Thoracic aorta (tissue), 2 donors: ENCODE measurements around the gene HRAS. TPM values are rescaled to one million over a fixed set of nuclear protein-coding genes. Genes with fewer than 3 reads are reported as not detected.

Source experiments
- ATAC-seq: fragments of 150-250 bp; one replicate; pipeline ENCODE4 v1.8.0; 2017; ENCODE audit warnings: low read depth; ENCODE audit not compliant: insufficient number of reproducible peaks, low FRiP score
- DNase-seq: peaks from one replicate; pipeline ENCODE4 v3.0.0-alpha.2; 2020; ENCODE audit warnings: low spot score
- H3K27ac ChIP-seq, 2 donors: fragments of 200-600 bp; sonication (generic); 1 replicate in 1 of 2; 2 replicates in 1 of 2; pipeline ENCODE4 v1.5.1; 2016; ENCODE audit warnings: mild to moderate bottlenecking in 2 of 2, moderate library complexity in 2 of 2
- H3K27me3 ChIP-seq: fragments of 200-600 bp; sonication (generic); replicated peaks from 2 replicates; pipeline ENCODE4 v1.6.0; 2016; ENCODE audit warnings: mild to moderate bottlenecking; ENCODE audit not compliant: insufficient read depth
- H3K36me3 ChIP-seq: fragments of 200-600 bp; sonication (generic); one replicate; pipeline ENCODE4 v1.5.1; 2016
- H3K4me1 ChIP-seq, 2 donors: fragments of 200-600 bp; sonication (generic); 1 replicate in 1 of 2; 2 replicates in 1 of 2; pipeline versions ENCODE4 v1.5.1 to v1.6.0; 2016; ENCODE audit warnings: low read depth in 2 of 2, mild to moderate bottlenecking in 1 of 2; ENCODE audit not compliant: control insufficient read depth in 1 of 2
- H3K4me3 ChIP-seq: fragments of 200-600 bp; sonication (generic); 2 replicates; pipeline ENCODE4 v1.5.1; 2016; ENCODE audit warnings: mild to moderate bottlenecking
- H3K9me3 ChIP-seq: fragments of 200-600 bp; sonication (generic); 2 replicates; pipeline ENCODE4 v1.5.1; 2016
- total RNA-seq, 2 donors: library from RNA; depleted of rRNA; stranded (reverse); fragments of >200 nt; gene quantifications; one replicate each; pipeline versions ENCODE4 v1.1.0 to v1.2.3, GENCODE V29; 2016
- TF ChIP-seq, protein P1 (sequence below): fragments of 200-600 bp; sonication (generic); IDR thresholded peaks from one replicate; pipeline ENCODE4 v1.5.1; 2019; ENCODE audit warnings: antibody characterized with exemption

The HRAS gene
- total RNA-seq, 2 donors from 2014 or later = 17.7 to 32.4 TPM

DNA sequence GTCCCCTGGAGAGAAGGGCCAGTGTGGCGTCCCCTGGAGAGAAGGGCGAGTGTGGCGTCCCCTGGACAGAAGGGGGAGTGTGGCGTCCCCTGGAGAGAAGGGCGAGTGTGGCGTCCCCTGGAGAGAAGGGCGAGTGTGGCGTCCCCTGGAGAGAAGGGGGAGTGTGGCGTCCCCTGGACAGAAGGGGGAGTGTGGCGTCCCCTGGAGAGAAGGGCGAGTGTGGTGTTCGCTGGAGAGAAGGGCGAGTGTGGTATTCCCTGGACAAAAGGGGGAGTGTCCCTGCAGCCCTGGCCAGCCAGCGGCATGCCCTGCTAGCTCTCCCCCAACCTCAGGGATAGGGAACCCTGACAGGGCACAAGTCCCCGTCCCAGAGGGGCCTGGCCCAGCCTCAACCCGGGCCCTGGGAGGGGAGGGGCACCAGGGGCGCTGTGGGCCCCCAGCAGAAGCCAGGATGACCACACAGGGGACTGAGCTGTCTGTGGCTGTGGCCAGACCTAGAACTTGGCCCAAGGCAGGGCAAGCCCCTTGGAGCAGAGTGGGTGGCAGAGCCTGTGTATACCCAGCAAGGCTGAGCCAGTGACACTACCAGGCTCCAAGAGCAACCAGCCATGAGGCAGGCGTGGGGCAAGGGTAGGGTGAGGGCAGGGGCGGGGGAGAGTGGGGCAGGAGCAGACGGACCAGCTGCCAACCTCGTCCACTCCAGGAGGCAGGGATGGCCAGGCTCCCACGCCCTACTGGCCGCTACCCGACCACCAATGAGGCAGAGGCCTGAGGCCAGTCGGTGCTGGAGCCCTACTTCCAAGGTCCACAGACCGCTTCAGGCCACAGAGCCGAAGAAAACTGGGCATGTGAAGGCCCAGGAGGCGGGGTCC, 4.2 kb downstream of the HRAS start:
- Histone ChIP-seq H3K36me3 (peaks cover 12% of the 10 kb centered on the region), H3K27me3 (no peaks in the 10 kb centered on the region), H3K9me3 (no peaks in the 10 kb centered on the region), H3K27ac (no peak overlapping the region), H3K4me1 (peaks cover 11 to 17% of the 10 kb centered on the region in 2 donors), H3K4me3 (no peak overlapping the region)
- TF ChIP-seq, protein P1, sequence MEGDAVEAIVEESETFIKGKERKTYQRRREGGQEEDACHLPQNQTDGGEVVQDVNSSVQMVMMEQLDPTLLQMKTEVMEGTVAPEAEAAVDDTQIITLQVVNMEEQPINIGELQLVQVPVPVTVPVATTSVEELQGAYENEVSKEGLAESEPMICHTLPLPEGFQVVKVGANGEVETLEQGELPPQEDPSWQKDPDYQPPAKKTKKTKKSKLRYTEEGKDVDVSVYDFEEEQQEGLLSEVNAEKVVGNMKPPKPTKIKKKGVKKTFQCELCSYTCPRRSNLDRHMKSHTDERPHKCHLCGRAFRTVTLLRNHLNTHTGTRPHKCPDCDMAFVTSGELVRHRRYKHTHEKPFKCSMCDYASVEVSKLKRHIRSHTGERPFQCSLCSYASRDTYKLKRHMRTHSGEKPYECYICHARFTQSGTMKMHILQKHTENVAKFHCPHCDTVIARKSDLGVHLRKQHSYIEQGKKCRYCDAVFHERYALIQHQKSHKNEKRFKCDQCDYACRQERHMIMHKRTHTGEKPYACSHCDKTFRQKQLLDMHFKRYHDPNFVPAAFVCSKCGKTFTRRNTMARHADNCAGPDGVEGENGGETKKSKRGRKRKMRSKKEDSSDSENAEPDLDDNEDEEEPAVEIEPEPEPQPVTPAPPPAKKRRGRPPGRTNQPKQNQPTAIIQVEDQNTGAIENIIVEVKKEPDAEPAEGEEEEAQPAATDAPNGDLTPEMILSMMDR = no peak
- DNase-seq (no peak), ATAC-seq (no peak)

DNA sequence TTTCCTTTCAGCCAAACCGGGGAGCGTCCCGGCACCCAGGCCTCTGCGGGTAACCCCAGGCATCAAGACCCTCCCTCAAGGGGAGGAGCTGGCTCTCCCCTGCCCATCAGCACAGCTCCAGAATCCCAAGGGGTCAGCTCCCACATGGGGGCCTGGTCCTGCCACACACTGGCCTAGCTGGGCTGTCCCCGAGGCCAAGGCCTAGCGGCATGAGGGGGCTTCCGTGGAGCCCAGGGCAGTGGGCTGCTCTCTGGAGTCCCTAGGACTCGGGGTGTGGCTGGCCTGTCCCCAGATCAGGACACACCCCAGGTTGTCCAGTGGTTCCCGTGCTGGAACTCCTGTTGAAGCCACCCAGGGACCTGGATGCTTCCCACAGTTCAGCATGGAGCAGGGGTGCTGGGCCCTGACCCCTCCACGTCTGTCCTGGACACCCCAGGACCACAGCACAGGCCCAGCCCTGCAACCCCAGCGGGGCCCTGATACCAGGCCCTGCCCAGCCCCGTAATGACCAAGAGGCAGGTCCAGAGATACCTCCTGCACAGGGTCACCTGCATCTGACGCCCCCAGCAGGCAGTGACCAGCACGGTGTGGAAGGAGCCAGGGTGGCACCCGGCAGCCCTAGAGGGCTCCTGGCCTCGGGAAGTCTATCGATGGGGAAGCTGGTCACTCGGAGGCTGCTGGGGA, 5.5 kb downstream of the HRAS start:
- H3K27ac ChIP-seq = no peak overlapping the region
- H3K4me1 ChIP-seq = peaks cover 8 to 11% of the 10 kb centered on the region in 2 donors
- TF ChIP-seq, protein P1 = no peak
- DNase-seq (no peak), ATAC-seq (no peak)
- H3K9me3 ChIP-seq = no peaks in the 10 kb centered on the region
- H3K36me3 ChIP-seq = peaks cover 12% of the 10 kb centered on the region
- no peaks in the 10 kb centered on the region for H3K27me3 ChIP-seq
- no peak overlapping the region for H3K4me3 ChIP-seq

DNA sequence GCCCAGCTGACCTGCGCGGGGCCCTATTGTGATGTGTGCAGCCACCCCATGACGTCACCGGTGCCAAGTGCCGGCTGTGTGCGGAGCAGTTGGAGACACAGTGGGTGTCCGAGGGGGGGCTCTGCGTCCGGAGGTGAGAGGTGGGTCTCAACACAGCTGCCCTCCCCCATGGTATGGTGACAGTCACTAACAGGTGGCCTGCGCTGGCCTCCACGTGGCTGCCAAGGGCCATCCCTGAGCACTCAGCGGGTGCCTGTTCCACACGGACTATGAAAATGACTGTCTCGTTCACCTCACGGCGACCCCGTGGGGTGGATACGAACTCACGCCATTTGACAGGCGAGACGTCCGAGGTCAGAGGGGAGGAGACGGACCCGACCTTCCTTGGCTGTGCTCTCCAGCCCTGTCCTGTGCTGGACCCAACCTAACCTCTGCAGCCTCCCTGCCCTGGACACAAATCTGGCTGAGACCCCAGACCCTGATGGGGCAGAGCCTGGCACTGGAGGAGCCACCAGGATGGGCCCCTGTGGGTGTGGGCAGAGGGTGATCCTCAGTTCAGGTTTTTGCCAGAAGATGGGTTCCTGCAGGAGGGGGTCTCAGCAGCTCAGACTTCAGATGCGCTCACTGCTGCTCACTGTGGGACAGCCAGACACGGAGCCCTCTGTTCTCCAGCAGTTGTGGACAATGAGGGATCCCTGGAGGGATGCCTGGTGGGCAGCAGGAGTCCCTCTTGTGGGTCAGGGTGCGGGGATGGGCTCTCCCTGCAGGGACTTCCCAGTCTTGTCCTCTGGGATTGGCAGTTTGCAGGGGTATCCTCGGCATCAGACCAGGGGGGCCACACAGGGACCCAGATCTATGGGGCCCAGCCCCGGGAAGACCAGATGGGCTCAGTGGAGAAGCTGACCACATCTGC, 6.3 kb downstream of the HRAS start:
- Histone ChIP-seq H3K27me3 (no peaks in the 10 kb centered on the region), H3K27ac (no peak overlapping the region), H3K4me3 (no peak overlapping the region), H3K9me3 (no peaks in the 10 kb centered on the region), H3K36me3 (peaks cover 12% of the 10 kb centered on the region), H3K4me1 (peaks cover 3 to 4% of the 10 kb centered on the region in 2 donors)
- TF ChIP-seq, protein P1 = no peak
- ATAC-seq (no peak), DNase-seq (no peak)

DNA sequence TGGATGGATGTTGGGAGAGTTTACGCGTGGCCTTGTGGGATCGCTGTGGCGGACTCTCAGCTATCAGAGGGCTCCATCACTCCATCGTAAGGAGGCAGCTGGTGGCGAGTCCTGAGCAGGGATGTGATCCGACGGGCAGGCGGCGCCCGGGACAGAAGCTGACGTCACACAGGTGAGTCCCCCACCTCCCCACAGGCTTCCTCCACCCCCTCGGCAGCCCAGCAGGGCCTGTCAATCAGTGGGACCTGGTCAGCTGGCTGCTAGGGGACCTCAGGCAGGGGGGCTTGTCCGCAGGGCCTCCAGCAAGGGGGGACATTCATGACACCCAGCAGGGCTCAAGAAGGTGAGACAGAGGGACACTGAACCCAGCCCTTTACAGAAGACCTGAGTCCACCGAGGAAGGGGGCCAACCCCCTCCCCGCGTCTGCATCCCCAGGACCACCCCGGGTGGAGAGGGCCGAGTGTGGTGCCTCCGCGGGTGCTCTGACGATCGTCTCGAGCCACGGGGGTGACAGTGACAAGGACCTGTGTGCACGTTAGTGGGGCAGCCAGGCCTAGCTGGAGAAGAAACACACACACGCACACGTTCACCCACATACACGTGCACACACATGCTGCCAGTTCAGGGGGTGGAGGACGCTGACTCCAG, 7.1 kb downstream of the HRAS start:
- H3K36me3 ChIP-seq = peaks cover 12% of the 10 kb centered on the region
- TF ChIP-seq, protein P1 = no peak
- no peak overlapping the region for H3K4me3 ChIP-seq
- no peak overlapping the region for H3K27ac ChIP-seq
- ATAC-seq = no peak
- H3K27me3 ChIP-seq = no peaks in the 10 kb centered on the region
- H3K9me3 ChIP-seq = no peaks in the 10 kb centered on the region
- no peak for DNase-seq
- no peaks in the 10 kb centered on the region for H3K4me1 ChIP-seq
